GM19463 (cell line): Measurements from ENCODE around the gene PUS3.

Experiments
- ATAC-seq: cut with Tn5 transposase; IDR thresholded peaks from one replicate; pipeline ENCODE4 v1.9.1; 2021; ENCODE audit warnings: mild to moderate bottlenecking, moderate library complexity; ENCODE audit not compliant: unreplicated experiment

Gene PUS3

DNA sequence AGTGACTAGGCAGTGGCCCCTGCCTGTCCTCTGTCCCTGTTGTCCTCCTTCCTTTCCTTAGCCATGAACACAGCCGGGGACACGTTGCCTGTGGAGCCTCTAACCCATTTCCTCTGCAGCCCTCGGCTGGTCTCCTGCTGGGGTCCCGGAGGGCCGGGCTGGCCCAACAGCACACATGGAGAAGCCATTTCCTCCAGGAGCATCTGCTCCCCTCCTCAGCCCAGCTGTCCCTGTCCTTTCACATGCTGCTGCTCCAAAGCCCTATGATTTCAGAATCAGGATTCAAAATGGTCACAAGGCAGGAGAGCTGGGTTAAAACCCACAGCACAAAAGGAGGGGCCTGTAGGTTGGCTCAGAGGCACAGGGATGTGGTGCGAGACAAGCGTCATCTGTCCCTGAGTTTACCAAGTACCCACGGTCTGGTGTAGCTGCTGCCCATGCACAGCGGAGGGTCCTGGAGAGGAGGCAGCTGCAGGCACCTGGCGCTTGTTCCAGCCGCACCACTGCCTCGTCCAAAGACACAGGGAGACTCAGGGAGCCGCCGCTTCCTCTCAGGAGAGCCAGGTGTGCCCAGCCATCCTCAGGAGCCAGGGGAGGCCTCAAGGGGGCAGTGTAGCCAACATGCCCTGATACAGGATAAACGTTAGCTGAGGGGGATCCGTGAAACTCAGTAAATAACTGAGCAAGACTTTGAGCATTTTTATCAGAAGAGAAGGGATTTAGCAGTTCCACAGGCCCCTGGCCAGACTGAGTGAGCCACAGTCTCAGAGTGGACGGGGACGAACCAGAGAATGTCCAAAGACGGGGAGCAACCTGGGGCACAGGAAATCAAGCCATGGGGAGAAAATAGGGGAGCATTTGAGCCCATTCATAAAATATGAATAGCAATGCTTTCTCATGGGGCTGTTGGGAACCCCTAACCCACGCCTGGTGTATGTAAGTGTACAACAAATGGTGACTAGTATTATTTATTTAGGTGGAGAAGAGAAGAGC lies 38.9 kb upstream of the PUS3 start:
- ATAC-seq, result no peak

DNA sequence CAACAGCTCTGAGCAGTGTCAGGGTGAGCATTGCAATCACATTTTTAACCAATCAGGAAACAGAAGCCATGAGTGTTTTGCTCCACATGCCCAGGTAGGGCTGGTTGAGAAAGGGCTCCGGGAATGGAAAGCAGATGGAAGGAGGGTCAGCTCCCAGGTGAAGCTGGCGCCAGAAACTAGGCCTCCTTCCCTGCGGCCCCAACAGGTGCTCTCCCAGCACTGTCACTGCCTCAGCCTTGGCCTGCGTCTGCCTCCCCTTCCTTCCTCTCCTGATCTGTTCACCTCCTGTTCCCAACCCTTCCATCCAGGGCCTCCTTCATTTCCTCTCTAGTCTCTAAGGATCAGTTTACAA lies 38.2 kb upstream of the PUS3 start:
- no peak for ATAC-seq

DNA sequence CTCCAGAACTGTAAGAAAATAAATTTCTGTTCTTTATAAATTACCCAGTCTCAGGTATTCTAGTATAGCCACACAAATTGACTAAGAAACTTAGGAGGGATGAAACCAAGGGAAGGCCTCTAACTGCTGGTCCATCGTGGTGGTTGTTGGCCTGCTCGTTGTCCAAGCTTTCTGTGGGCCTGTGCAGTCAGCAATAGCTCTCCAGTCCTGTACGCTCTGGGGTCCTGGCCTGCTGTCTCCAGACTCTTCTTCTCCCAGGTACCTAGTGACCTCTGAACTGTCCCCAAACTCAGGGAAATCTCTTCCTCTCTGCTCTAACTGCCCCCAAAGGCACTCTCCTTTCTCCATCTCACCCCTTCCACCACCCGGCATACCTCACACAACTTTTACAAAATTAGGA lies 37.1 kb upstream of the PUS3 start:
- no peak for ATAC-seq

DNA sequence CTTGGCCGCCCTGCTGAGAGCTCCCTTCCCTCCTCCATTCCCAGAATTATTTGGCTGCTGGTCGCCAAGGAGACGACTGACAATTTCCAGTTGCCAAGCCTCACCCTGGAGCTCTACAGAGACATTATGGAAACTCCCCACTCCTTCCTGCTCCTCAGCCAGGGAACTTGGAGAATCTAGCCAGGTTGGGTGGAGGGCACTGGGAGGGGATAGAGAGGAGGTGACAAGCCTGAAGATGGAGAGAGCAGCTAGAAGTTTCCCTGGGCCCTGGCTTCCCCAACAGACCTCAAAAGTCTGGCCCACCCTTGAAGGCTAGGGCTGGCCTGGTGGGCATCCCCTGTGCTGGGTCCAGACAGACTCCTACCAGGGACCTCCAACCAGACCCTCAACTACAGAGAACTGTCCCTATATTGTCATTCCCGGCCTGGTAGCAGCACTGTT lies 36.1 kb upstream of the PUS3 start:
- ATAC-seq, result no peak

DNA sequence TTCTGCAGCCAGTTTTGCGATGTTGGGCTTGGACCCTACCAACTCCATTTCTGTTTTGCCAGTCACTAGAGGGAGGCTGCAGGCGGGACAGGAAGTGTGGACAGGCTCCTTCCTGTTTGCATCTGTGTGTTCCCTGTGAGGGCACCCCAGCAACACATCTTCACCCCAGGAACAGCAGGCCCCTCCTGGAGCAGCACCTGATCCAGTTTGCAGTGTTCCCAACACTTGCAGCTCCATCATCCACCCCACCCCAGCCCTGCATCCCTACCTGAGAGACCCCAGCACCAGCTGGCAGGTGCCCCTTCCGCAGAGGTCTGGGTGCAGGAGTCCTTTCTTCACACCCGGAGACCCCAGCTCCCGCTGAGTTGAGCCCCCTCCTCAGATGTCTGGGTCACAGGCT lies 35.4 kb upstream of the PUS3 start:
- ATAC-seq, result no peak

DNA sequence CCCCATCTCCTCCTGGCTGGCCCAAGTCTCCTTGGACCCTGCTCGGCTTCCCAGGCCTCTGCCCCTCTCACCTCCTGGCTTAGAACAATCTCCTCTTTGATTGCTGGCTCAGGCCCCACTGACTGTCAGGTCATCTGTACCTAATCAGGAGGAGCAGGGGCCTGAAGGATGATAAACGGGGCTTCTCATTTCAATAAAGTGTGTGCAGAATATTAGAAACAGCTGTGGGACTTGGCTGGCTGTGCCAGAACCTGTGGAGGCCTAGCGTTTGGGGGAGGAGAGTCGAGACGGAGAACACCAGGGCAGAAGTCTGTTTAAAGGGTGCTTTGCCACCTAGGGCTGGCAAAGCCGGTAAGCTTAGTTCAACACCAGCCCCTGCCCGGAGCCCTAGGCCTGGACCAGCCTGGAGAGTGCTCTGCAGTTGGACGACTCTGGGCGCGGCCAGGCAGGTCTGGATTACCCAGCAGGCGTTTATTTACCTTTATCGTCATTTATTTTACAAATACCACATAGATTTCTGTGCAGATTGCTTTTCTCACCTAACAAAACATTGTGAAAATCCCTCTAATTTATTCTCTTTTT lies 32.7 kb upstream of the PUS3 start:
- no peak for ATAC-seq

DNA sequence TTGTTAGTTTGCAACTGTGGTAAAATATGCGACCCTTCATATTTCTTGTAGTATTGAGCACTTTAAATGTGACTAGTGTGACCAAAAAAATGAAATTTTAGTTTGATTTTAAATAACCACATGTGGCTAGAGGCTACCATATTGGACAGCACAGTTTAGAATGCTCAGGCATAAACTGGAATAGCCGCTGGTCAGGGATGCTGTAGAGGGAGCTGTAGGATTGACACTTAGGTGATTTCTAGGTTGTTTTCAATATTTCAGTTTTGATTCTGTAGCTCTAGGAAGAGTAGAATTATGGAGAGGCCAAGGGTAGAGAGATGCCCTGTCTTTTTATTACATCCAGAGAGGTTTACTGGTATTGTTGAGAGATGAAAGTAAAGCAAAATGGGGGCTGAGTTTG lies 32.0 kb upstream of the PUS3 start:
- ATAC-seq, result no peak

DNA sequence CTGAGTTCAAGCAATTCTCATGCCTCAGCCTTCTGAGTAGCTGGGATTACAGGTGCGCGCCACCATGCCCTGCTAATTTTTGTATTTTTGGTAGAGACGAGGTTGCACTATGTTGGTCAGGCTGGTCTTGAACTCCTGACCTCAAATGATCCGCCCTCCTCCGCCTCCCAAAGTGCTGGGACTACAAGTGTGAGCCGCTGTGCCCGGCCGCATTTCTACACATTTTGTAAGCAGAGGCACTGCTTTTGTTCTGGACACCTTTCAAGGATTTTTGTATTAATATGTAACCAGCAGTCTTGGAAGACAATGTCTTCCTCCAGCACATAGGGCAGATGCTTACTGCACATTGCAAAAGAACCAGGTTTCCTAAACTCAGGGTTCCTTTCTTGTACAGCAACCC lies 31.5 kb upstream of the PUS3 start:
- ATAC-seq, result no peak

DNA sequence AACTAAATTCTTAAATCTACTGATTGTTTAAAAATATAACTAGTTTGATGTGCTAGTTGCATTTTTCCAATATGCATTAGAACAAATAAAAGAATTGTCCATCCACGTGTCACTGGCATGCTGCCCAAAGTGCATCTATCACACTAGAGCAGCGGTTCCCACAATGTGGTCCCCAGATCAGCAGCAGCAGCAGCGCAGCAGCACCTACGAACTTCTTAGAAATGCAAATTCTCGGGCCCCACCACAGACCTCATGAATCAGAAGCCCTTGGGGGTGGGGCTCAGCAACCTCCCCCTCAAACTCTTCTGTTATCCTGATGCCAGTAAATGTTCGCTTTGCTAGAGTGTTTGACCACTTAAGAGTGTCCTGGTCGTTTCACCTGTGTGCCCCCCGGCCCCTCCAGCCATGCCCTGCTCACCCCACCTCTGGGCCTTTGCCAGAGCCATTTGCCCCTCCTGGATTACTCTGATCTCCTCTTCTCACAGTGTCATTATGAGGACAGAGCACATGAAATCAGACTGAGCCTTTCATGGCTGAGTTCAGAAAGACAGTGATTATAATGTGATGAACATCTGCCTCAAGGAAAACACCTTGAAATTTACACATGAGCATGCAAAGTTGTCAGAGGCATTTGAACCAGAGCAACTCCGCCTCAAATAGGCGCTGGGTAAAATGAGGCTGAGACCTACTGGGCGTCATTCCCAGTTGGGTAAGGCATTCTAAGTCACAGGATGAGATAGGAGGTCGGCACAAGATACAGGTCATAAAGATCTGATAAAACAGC lies 30.2 kb upstream of the PUS3 start:
- ATAC-seq, result no peak

DNA sequence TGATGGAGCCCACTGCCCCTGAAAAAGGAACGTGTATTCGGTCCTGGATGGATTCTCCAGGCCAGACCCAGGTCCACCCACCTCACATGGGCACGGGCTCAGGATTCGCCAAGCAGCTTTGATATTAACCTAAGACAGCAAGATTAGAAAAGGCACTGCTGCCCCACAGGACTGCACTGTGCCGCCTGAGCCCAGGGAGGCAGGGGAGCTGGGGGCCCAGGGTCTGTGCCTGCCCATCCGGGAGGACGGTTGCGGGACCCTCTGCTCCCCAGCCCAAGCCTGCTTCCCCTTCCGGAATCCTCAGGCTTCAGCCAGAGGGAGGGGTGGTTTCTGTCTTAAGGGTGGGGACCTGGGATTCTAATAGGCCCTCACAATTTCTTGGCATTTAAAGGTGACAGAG lies 29.3 kb upstream of the PUS3 start:
- no peak for ATAC-seq

DNA sequence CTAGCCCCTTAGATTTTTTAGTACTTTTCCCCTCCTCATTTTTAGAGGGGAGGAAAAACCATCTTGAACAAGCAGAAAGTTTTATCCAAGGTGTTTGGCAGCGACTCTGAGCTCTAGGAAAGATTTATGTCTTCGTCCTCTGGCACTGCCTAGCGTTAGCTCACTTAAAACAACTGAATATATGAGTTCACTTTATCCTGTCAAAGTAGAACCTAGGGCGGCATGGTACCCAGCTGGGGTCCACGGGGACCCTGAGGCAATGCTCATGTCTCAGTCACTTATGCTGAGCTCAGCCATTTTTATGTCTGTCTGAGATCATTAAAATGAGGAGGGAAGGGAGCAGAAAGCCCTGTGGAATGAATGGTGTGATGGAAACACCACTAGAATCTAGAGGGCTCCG lies 28.7 kb upstream of the PUS3 start:
- no peak for ATAC-seq

DNA sequence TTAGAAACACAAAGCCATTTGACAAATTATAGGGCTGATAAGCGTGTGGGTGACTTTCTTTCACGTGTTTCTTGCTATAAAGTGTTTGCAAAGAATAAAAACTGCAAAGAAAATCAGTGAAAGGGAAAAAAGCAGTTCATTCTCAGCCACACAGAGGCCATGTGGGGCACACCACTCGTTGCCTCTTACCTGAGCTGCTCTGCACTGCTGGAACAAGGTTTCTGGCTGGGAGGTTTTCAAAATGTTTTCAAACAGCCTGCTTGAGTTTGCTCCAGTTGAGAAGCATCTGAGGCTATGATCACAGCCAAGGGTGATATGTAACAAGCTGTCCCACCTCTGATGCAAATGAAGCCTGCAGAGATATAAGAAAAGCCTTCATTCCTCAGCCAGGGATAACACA lies 28.1 kb upstream of the PUS3 start:
- ATAC-seq, result no peak

DNA sequence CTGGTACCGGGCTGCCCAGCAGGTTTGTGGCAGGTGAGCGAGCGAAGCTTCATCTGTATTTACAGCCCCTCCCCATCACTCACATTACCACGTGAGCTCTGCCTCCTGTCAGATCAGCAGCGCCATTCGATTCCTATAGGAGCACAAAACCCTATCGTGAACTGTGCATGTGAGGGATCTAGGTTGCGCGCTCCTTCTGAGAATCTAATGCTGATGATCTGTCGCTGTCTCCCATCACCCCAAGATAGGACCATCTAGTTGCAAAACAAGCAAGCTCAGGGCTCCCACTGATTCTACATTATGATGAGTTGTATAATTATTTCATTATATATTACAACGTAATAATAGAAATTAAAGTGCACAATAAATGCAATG lies 27.1 kb upstream of the PUS3 start:
- no peak for ATAC-seq

DNA sequence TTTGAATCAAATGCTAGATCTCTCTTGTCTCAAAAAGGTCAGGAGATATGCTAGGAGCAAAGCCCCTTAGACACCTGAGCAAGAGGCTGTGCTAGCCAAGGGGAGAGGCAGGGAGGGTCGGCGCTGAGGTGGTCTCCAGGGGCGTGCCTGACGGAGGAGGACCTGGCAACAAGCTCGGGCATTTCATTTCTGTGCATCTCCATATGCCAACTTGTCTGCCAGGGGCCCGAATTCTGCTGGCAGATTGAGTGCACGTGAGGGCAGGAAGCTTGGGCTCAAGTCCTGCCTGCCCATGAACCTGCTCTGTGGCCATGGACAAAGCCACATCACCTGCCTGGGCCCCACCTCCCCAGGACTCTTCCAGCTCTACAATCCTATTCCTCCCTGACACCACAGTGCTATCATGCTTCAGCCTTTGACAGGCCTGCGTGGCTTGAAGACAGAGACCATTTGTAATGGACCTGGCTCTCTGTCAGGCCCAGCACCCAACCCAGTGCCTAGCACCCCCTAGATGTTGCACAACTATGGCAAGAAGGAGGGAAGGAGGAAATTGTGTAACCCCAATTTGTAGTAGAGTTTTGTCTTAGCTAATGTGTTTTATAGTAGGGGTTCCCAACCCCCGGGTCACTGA lies 26.6 kb upstream of the PUS3 start:
- no peak for ATAC-seq

DNA sequence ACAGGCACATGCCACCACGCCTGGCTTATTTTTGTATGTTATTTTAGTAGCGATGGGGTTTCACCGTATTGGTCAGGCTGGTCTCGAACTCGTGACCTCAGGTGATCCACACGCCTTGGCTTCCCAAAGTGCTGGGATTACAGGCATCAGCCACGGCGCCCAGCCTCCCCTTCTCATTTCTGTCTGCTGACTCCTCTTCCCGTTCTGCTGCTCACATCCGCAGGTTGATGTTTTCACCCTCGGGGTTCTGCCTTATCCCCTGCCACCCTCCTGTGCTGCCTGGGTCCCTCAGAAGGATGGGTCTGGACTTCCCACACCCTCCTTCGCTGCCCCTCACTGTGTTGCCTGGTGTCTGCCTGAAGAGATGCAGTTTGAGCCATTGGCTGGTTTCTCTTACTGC lies 23.7 kb upstream of the PUS3 start:
- no peak for ATAC-seq

DNA sequence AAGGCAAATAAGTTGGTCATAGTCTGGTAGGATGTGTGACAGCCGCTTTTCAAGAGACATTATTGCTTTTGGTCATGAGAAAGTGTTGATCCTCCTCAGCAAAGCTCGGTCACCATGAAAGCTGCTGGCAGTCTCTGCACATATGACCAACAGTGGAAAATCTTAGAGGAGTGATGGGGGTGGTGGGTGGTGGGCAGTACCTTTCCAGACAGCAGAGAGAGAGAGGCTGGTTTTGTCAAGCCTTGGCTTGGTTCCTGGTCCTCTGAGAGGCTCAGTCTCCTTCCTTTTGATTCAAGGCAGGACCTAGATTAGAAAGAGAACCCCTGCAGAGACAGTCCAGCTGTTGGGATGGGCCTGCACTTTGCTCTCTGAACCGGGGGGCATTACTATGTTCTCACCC lies 22.8 kb upstream of the PUS3 start:
- no peak for ATAC-seq

DNA sequence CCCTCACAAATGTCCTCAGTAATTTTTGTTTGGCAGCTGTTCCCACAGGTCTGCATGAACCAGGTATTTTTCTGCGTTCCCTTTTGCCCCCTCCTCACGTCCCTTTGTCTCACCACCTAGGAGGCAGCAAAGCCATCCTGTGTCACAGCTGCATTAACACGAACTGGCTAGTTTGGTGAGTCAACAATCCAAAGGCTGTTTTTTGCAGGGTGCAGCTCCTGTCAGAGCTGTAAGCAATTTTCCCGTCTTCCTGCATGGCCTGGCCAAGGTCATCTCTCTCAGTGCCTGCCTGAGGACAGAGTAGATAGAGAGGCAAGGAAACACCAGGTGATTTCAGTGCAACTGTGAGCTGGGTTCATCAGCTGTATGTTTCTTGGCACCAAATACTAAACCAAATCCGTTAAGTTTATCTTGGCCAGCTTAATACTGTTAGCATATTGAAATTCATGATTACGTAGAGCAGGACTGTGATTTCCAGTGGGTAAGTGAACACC lies 22.3 kb upstream of the PUS3 start:
- ATAC-seq, result no peak

DNA sequence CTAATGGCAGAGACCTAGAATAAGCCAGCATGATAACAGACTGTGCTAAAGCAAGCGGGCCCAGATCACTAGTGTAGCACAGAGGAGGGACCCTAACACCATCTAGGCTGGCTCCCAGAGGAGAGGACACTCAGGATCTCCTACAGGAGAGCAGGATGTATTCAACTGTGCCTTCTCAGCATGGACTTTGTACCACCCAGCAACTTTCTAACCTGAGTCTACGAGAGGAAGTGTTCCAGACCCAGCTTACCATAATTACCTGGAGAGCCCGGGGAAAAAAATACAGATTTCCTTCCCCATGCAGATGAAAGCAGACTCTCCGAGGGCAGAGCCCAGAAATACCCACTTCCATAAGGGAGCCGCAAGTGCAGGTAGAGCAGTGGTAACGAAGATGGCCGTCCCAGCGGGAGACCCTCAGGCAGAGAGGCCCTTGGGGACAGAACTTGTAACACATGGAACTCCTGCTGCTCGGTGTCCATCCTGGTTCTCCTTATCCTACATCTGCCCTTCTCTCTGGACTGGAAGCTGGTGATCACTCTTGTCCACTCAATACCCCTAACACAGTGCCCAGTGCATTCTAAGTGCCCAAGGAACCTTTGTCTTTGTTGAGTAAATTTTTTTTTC lies 21.5 kb upstream of the PUS3 start:
- ATAC-seq, result no peak

DNA sequence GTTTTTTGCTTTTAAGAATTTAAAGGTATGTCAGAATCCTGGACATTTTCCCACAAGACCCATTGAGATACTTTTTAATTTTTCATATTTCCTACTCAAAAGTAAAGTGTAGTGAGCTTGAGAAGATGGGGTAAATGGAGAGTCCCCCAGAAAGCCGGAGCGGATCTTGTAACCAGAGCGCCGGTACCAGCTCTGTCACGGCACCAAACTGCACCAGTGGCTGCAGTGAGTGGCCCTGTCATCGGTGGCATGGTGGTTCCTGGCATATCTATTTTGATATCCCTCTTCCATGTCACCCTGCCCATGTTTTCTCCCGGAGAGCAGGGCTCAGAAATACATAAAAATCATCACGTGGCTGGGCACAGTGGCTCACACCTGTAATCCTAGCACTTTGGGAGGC lies 20.6 kb upstream of the PUS3 start:
- no peak for ATAC-seq

DNA sequence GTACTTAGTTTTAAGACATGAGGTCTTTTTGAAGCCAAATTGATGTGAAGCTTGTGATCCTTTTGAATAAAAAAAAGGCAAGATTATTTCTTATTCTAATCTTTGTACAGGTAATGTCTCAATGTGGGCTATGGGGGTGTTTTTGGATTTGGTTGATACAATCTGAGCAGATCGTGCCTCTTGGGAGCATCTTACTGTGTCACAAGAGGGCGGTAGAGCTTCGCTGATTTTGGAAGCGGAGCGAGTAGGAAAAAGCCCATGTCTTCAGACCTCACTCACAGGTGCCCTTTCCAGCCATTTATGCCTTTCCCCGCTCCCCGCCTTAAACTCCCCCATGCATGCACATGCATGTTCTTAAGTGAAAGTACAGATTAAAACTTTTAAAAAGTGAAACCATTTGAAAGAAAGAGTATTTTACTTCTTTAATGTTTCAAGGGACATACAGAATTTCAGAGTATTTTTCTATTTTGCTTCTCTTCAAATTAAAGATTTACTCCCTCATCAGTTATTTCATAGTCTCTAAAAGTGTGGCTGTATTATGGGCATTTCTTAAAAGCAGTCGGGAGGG lies 20.1 kb upstream of the PUS3 start:
- peak; percentile 76 for ATAC-seq
